Left ventricle myocardium inferior (tissue), 1 donor: ENCODE results near the gene GTF2F2. TPM values are rescaled to one million over a fixed set of nuclear protein-coding genes. Genes with fewer than 3 reads are reported as not detected.

ENCODE experiments used
- DNase-seq: peaks from one replicate; pipeline ENCODE4 v3.0.0-alpha.2; 2020
- H3K27ac ChIP-seq: fragments of 200-600 bp; replicated peaks from 2 replicates; pipeline ENCODE4 v1.8.0; 2021
- H3K27me3 ChIP-seq: fragments of 200-600 bp; 2 replicates; pipeline ENCODE4 v1.8.0; 2021; ENCODE audit warnings: low read depth
- H3K36me3 ChIP-seq: fragments of 200-600 bp; 2 replicates; pipeline ENCODE4 v1.8.0; 2021
- H3K4me1 ChIP-seq: fragments of 200-600 bp; 2 replicates; pipeline ENCODE4 v1.8.0; 2021
- H3K4me3 ChIP-seq: fragments of 200-600 bp; 2 replicates; pipeline ENCODE4 v1.8.0; 2021; ENCODE audit warnings: mild to moderate bottlenecking, moderate library complexity
- H3K9me3 ChIP-seq: fragments of 200-600 bp; replicated peaks from 2 replicates; pipeline ENCODE4 v1.8.0; 2021
- intact Hi-C: fragments of 100-400 bp; cut with micrococcal nuclease; formaldehyde crosslinking; loops from one replicate; pipeline ENCODE4 v1.11.0; 2022
- total RNA-seq: library from RNA; stranded (reverse); fragmentation: NEBNext Ultra II Directional; extraction: Animal tissue kit (Norgen Biotek cat#: 25700); gene quantifications from one replicate; pipeline ENCODE4 v1.2.1, GENCODE V29; 2021
- TF ChIP-seq, protein P1 (sequence below): fragments of 200-600 bp; IDR thresholded peaks from 2 replicates; pipeline ENCODE4 v1.8.0; 2021; ENCODE audit warnings: antibody characterized with exemption, mild to moderate bottlenecking, borderline replicate concordance
- donor health status: DM: no; HTN: yes; CAD: no; lungs with severe emphysema.

The GTF2F2 gene
- total RNA-seq, 1 donor from 2014 or later = 23.1 TPM

DNA sequence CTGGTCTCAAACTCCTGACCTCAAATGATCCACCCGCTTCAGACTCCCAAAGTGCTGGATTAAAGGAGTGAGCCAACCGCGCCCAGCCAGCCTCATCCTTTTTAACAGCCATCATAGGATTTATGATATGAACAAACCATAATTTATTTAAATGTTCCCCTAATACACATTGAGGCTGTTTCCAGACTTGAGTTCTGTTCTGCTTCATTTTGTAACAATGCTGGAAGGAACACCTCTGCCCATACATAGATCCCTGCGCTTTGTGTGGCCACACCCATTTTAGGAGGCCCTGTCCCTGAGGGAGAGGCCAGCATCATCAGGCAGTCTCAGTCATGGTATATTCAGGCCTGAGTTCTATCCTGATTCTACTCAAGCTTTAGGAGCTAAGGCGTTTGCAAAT is 184.8 kb downstream of the GTF2F2 start:
- DNase-seq = no peak
- TF ChIP-seq, protein P1, sequence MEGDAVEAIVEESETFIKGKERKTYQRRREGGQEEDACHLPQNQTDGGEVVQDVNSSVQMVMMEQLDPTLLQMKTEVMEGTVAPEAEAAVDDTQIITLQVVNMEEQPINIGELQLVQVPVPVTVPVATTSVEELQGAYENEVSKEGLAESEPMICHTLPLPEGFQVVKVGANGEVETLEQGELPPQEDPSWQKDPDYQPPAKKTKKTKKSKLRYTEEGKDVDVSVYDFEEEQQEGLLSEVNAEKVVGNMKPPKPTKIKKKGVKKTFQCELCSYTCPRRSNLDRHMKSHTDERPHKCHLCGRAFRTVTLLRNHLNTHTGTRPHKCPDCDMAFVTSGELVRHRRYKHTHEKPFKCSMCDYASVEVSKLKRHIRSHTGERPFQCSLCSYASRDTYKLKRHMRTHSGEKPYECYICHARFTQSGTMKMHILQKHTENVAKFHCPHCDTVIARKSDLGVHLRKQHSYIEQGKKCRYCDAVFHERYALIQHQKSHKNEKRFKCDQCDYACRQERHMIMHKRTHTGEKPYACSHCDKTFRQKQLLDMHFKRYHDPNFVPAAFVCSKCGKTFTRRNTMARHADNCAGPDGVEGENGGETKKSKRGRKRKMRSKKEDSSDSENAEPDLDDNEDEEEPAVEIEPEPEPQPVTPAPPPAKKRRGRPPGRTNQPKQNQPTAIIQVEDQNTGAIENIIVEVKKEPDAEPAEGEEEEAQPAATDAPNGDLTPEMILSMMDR = no peak
- Histone ChIP-seq H3K4me1 (peaks cover 7% of the 10 kb centered on the region), H3K9me3 (no peaks in the 10 kb centered on the region), H3K4me3 (no peak overlapping the region), H3K36me3 (no peaks in the 10 kb centered on the region), H3K27ac (no peak overlapping the region), H3K27me3 (no peaks in the 10 kb centered on the region)
- intact Hi-C loops = loop anchor here (5.0 kb wide), 1 partner anchor 258 kb away; no protein-coding TSS in a partner anchor

DNA sequence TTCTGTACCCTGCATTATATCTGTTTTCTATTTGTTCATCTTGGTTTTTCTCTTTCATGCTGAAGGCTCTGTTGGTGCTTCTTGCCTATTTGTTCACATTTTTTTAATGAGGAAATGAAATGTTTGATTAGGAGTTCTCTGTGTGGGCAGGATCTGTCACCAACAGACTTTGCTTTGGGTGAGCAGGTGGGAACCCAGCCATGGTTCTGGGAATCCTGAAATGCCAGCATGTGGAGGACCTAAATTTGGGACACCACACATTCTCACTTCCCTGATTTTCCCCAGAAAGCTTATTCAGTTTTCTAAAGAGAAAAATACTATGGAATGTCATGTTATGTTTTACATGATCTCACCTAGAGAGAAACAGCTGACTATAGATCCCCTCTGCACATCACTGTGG is 186.7 kb downstream of the GTF2F2 start:
- Histone ChIP-seq H3K27me3 (no peaks in the 10 kb centered on the region), H3K4me3 (no peak overlapping the region), H3K36me3 (no peaks in the 10 kb centered on the region), H3K9me3 (no peaks in the 10 kb centered on the region), H3K27ac (no peak overlapping the region), H3K4me1 (peaks cover 23% of the 10 kb centered on the region)
- TF ChIP-seq, protein P1 = no peak
- intact Hi-C loops = loop anchor here (5.0 kb wide), 1 partner anchor 260 kb away; no protein-coding TSS in a partner anchor
- no peak for DNase-seq

- H3K27ac ChIP-seq = no peak overlapping the region
- TF ChIP-seq, protein P1 = no peak
- peaks cover 29% of the 10 kb centered on the region for H3K4me1 ChIP-seq
- DNase-seq = no peak
- intact Hi-C loops = no loop called here
- H3K4me3 ChIP-seq = peak overlapping the region; percentile 70
- no peaks in the 10 kb centered on the region for H3K27me3 ChIP-seq
- H3K36me3 ChIP-seq = no peaks in the 10 kb centered on the region
- no peaks in the 10 kb centered on the region for H3K9me3 ChIP-seq
These were observed 190.2 kb downstream of the GTF2F2 start for GRCh38 chr13:45310341-45311131.

DNA sequence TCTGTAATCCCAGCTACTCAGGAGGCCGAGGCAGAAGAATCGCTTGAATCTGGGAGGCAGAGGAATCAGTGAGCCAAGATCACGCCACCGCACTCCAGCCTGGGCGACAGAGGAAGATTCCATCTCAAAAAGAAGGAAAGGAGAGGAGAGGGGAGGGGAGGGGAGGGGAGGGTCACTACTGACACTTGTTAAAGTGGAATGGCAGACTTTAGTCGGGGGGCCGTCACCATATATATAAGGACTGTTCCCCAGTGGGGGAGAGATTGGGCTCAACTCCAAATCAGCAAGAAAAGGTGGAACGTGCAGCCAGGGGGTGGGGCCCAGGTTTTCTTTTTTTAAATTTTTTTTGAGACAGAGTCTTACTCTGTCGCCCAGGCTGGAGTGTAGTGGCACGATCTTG is 194.5 kb downstream of the GTF2F2 start:
- TF ChIP-seq, protein P1 = no peak
- Histone ChIP-seq H3K4me1 (peaks cover 21% of the 10 kb centered on the region), H3K36me3 (no peaks in the 10 kb centered on the region), H3K27me3 (no peaks in the 10 kb centered on the region), H3K9me3 (no peaks in the 10 kb centered on the region), H3K27ac (no peak overlapping the region), H3K4me3 (no peak overlapping the region)
- intact Hi-C loops = no loop called here
- DNase-seq = no peak

- TF ChIP-seq, protein P1 = no peak
- H3K36me3 ChIP-seq = no peaks in the 10 kb centered on the region
- no peak overlapping the region for H3K4me3 ChIP-seq
- intact Hi-C loops = no loop called here
- no peaks in the 10 kb centered on the region for H3K27me3 ChIP-seq
- no peak overlapping the region for H3K27ac ChIP-seq
- DNase-seq = peak; percentile 43
- H3K9me3 ChIP-seq = no peaks in the 10 kb centered on the region
- H3K4me1 ChIP-seq = peaks cover 21% of the 10 kb centered on the region
These were observed 195.3 kb downstream of the GTF2F2 start for GRCh38 chr13:45315520-45316167.
